Mesenchymal stem cell (in vitro differentiated cells and primary cell): ENCODE results near the gene SPATA21.
"Not testable (repeated sequence)": the region's sequence is repeated elsewhere in the genome, so short reads cannot be mapped to it uniquely, and the experiment has no call there.

ENCODE experiments used
- DNase-seq: peaks from one replicate; pipeline ENCODE4 v3.0.0-alpha.2; 2013
- H2AFZ ChIP-seq: one replicate; pipeline ENCODE4 v1.6.1; 2013; ENCODE audit warnings: low read depth, mild to moderate bottlenecking, control low read depth, inconsistent platforms, low read length, moderate library complexity
- H2AK5ac ChIP-seq: 2 replicates; pipeline ENCODE4 v1.6.1; 2013; ENCODE audit warnings: low read length, moderate library complexity, mild to moderate bottlenecking, inconsistent platforms; ENCODE audit not compliant: severe bottlenecking
- H2BK120ac ChIP-seq: one replicate; pipeline ENCODE4 v1.6.1; 2013; ENCODE audit warnings: low read depth, mild to moderate bottlenecking, inconsistent platforms, low read length, moderate library complexity
- H2BK12ac ChIP-seq, 2 experiments: one replicate each; pipeline ENCODE4 v1.6.1; 2013; ENCODE audit warnings: inconsistent platforms in 2 of 2, low read length in 2 of 2, mild to moderate bottlenecking in 2 of 2, moderate library complexity in 2 of 2, control low read depth in 1 of 2
- H2BK15ac ChIP-seq: one replicate; pipeline ENCODE4 v1.6.1; 2013; ENCODE audit warnings: mild to moderate bottlenecking, low read depth, inconsistent platforms; ENCODE audit not compliant: poor library complexity, severe bottlenecking
- H2BK5ac ChIP-seq: 2 replicates; pipeline ENCODE4 v1.6.1; 2013; ENCODE audit warnings: low read depth, mild to moderate bottlenecking, low read length, control low read depth, inconsistent platforms; ENCODE audit not compliant: poor library complexity, severe bottlenecking
- H3K14ac ChIP-seq, 2 experiments: one replicate each; pipeline ENCODE4 v1.6.1; 2013; ENCODE audit warnings: inconsistent platforms in 2 of 2, low read length in 2 of 2, control low read depth in 1 of 2, mild to moderate bottlenecking in 1 of 2, moderate library complexity in 1 of 2
- H3K18ac ChIP-seq, 2 experiments: one replicate each; pipeline ENCODE4 v1.6.1; 2013; ENCODE audit warnings: inconsistent platforms in 2 of 2, low read length in 2 of 2, control low read depth in 1 of 2, low read depth in 1 of 2, mild to moderate bottlenecking in 1 of 2
- H3K23ac ChIP-seq, 2 experiments: one replicate each; pipeline ENCODE4 v1.6.1; 2013; ENCODE audit warnings: inconsistent platforms in 2 of 2, low read length in 2 of 2, mild to moderate bottlenecking in 2 of 2, moderate library complexity in 2 of 2, control low read depth in 1 of 2
- H3K27ac ChIP-seq: 2 replicates; pipeline ENCODE4 v1.5.1; 2013; ENCODE audit warnings: mild to moderate bottlenecking, moderate library complexity, low read length, control low read depth, inconsistent platforms; ENCODE audit not compliant: poor library complexity, severe bottlenecking
- H3K27me3 ChIP-seq, 2 experiments: 2 replicates each; pipeline versions ENCODE4 v1.6.1 to v1.7.0; 2013; ENCODE audit warnings: low read length in 2 of 2, mild to moderate bottlenecking in 2 of 2, moderate library complexity in 2 of 2, control low read depth in 1 of 2, inconsistent platforms in 1 of 2; ENCODE audit not compliant: control insufficient read depth in 1 of 2, insufficient read depth in 1 of 2
- H3K36me3 ChIP-seq, 2 experiments: 2 replicates each; pipeline versions ENCODE4 v1.6.1 to v1.7.0; 2013; ENCODE audit warnings: low read length in 2 of 2, control low read depth in 1 of 2, inconsistent platforms in 1 of 2, low read depth in 1 of 2, mild to moderate bottlenecking in 1 of 2; ENCODE audit not compliant: insufficient read depth in 2 of 2, control insufficient read depth in 1 of 2
- H3K4ac ChIP-seq, 2 experiments: one replicate each; pipeline ENCODE4 v1.6.1; 2013; ENCODE audit warnings: inconsistent platforms in 2 of 2, low read length in 2 of 2, mild to moderate bottlenecking in 2 of 2, moderate library complexity in 2 of 2, control low read depth in 1 of 2, low read depth in 1 of 2
- H3K4me1 ChIP-seq: 2 replicates; pipeline ENCODE4 v1.6.1; 2013; ENCODE audit warnings: low read depth, low read length, control low read depth; ENCODE audit not compliant: control insufficient read depth, insufficient read depth
- H3K4me2 ChIP-seq: 2 replicates; pipeline ENCODE4 v1.6.1; 2013; ENCODE audit warnings: low read length, mild to moderate bottlenecking, inconsistent platforms; ENCODE audit not compliant: poor library complexity, severe bottlenecking
- H3K4me3 ChIP-seq, 2 experiments: 2 replicates each; pipeline versions ENCODE4 v1.5.1 to v1.7.0; 2013; ENCODE audit warnings: low read length in 2 of 2, mild to moderate bottlenecking in 2 of 2, control low read depth in 1 of 2, low read depth in 1 of 2; ENCODE audit not compliant: insufficient read depth in 1 of 2
- H3K79me1 ChIP-seq: replicated peaks from 2 replicates; pipeline ENCODE4 v1.6.1; 2013; ENCODE audit warnings: mild to moderate bottlenecking, control low read depth, low read length, inconsistent platforms; ENCODE audit not compliant: poor library complexity, severe bottlenecking
- H3K9ac ChIP-seq: 2 replicates; pipeline ENCODE4 v1.7.0; 2013; ENCODE audit warnings: mild to moderate bottlenecking, low read length, moderate library complexity
- H3K9me3 ChIP-seq: 2 replicates; pipeline ENCODE4 v1.7.0; 2013; ENCODE audit warnings: mild to moderate bottlenecking, low read length; ENCODE audit not compliant: control insufficient read depth
- H4K8ac ChIP-seq: one replicate; pipeline ENCODE4 v1.6.1; 2013; ENCODE audit warnings: inconsistent platforms, mild to moderate bottlenecking, low read length, moderate library complexity
- H4K91ac ChIP-seq: one replicate; pipeline ENCODE4 v1.6.1; 2013; ENCODE audit warnings: mild to moderate bottlenecking, low read length, inconsistent platforms
- WGBS: methylation state at CpG from one replicate; pipeline ENCODE4 v1.1.7; 2013; ENCODE audit warnings: mixed read lengths; 5-methylcytosine and 5-hydroxymethylcytosine counted together

SPATA21 gene

GRCh38 chr1:16458831-16459230 is 21.6 kb upstream of the SPATA21 start:
- H3K4me1 ChIP-seq, result peaks cover 6% of the 10 kb centered on the region
- DNase-seq, result no peak
- H3K4me3 ChIP-seq, result no peak overlapping the region
- H3K9me3 ChIP-seq, result no peaks in the 10 kb centered on the region
- H3K9ac ChIP-seq, result no peak overlapping the region
- H3K4me2 ChIP-seq, result no peak overlapping the region
- peaks cover 77 to 91% of the 10 kb centered on the region in 2 experiments for H3K36me3 ChIP-seq
- no peak overlapping the region for H3K14ac ChIP-seq
- no peak overlapping the region for H2BK5ac ChIP-seq
- H4K8ac ChIP-seq, result no peak overlapping the region
- H2BK15ac ChIP-seq, result no peak overlapping the region
- no peak overlapping the region for H3K18ac ChIP-seq
- no peak overlapping the region for H2AFZ ChIP-seq
- no peak overlapping the region for H4K91ac ChIP-seq
- 94% methylated on average over 6 of the region's 6 CpGs for WGBS
- H3K4ac ChIP-seq, result no peak overlapping the region
- H3K27me3 ChIP-seq, result no peaks in the 10 kb centered on the region
- H2BK120ac ChIP-seq, result no peak overlapping the region
- no peak overlapping the region for H2AK5ac ChIP-seq
- no peak overlapping the region for H3K23ac ChIP-seq
- H3K79me1 ChIP-seq, result peaks cover 31% of the 10 kb centered on the region
- no peak overlapping the region for H2BK12ac ChIP-seq
- H3K27ac ChIP-seq, result no peak overlapping the region

GRCh38 chr1:16456151-16456550 is 18.9 kb upstream of the SPATA21 start:
- not testable (repeated sequence) for H3K4me2 ChIP-seq, H3K23ac ChIP-seq, H3K9ac ChIP-seq, H3K14ac ChIP-seq, H3K27ac ChIP-seq, H3K18ac ChIP-seq, H2BK12ac ChIP-seq, H2BK5ac ChIP-seq, H3K27me3 ChIP-seq, H2AK5ac ChIP-seq, H3K4me3 ChIP-seq, H3K9me3 ChIP-seq, H2BK15ac ChIP-seq, H2BK120ac ChIP-seq, H4K91ac ChIP-seq, H3K4me1 ChIP-seq, H2AFZ ChIP-seq, H4K8ac ChIP-seq, DNase-seq, H3K4ac ChIP-seq
- Histone ChIP-seq H3K79me1 (peaks cover 46% of the 10 kb centered on the region), H3K36me3 (peaks cover 77 to 90% of the 10 kb centered on the region in 2 experiments)
- 96% methylated on average over 10 of the region's 10 CpGs for WGBS

- peaks cover 73 to 91% of the 10 kb centered on the region in 2 experiments for H3K36me3 ChIP-seq
- DNase-seq, result not testable (repeated sequence)
Measured at GRCh38 chr1:16454909-16455308, 17.7 kb upstream of the SPATA21 start.

GRCh38 chr1:16451841-16452528 is 14.8 kb upstream of the SPATA21 start:
- Histone ChIP-seq H3K4me1 (peaks cover 3% of the 10 kb centered on the region), H3K4me3 (no peak overlapping the region), H3K14ac (no peak overlapping the region), H3K79me1 (peaks cover 47% of the 10 kb centered on the region), H3K36me3 (peaks cover 78 to 91% of the 10 kb centered on the region in 2 experiments), H3K9me3 (no peaks in the 10 kb centered on the region), H2BK5ac (no peak overlapping the region), H4K91ac (no peak overlapping the region), H2AFZ (no peak overlapping the region), H2BK15ac (no peak overlapping the region), H3K27ac (no peak overlapping the region), H2BK120ac (no peak overlapping the region), H3K9ac (no peak overlapping the region), H3K23ac (no peak overlapping the region), H3K4me2 (no peak overlapping the region), H4K8ac (no peak overlapping the region), H3K27me3 (no peaks in the 10 kb centered on the region), H3K4ac (no peak overlapping the region), H2BK12ac (no peak overlapping the region), H2AK5ac (no peak overlapping the region), H3K18ac (no peak overlapping the region)
- no peak for DNase-seq
- 90% methylated on average over 13 of the region's 13 CpGs for WGBS

More at GRCh38 chr1:16454909-16455308, 17.7 kb upstream of the SPATA21 start:
- H3K27ac ChIP-seq, H3K9ac ChIP-seq, H3K4me1 ChIP-seq, H3K23ac ChIP-seq, H3K4ac ChIP-seq, H3K9me3 ChIP-seq, H3K4me2 ChIP-seq, H2AK5ac ChIP-seq, H3K14ac ChIP-seq, H3K18ac ChIP-seq, H3K27me3 ChIP-seq, H2BK120ac ChIP-seq, H2BK12ac ChIP-seq, H4K91ac ChIP-seq, H3K4me3 ChIP-seq, H4K8ac ChIP-seq, H2BK15ac ChIP-seq, H2BK5ac ChIP-seq, H2AFZ ChIP-seq: not testable (repeated sequence)
- WGBS, result 100% methylated on average over 3 of the region's 3 CpGs
- H3K79me1 ChIP-seq, result peaks cover 42% of the 10 kb centered on the region
